GM12872 (cell line): ENCODE measurements around the gene NFIX.

Experiments
- TF ChIP-seq, protein P1 (sequence below): IDR thresholded peaks from 3 replicates; pipeline ENCODE4 v1.5.1; 2011; ENCODE audit warnings: low read depth, mild to moderate bottlenecking, low read length, moderate library complexity; ENCODE audit not compliant: insufficient read depth

NFIX gene

DNA sequence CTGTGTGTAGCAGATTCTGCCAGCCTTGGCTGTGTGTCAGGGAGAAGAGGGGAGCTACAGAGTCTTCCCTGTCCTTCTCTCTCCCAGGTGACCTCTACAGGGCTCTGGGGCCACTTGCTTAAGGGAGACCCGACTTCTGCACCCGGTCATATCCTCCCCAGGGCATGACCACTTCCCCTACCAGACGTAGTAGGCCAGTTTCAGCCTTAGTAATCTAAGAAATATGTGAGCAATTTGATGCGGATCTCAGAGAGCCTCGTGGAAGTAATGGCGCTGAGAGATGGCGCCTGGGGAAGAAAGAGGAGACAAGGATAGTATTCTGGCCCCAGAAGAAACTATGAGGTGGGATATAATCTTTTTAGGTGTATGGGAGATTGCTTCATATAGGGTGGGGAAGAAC, 41.9 kb downstream of the NFIX start:
- TF ChIP-seq, protein P1, sequence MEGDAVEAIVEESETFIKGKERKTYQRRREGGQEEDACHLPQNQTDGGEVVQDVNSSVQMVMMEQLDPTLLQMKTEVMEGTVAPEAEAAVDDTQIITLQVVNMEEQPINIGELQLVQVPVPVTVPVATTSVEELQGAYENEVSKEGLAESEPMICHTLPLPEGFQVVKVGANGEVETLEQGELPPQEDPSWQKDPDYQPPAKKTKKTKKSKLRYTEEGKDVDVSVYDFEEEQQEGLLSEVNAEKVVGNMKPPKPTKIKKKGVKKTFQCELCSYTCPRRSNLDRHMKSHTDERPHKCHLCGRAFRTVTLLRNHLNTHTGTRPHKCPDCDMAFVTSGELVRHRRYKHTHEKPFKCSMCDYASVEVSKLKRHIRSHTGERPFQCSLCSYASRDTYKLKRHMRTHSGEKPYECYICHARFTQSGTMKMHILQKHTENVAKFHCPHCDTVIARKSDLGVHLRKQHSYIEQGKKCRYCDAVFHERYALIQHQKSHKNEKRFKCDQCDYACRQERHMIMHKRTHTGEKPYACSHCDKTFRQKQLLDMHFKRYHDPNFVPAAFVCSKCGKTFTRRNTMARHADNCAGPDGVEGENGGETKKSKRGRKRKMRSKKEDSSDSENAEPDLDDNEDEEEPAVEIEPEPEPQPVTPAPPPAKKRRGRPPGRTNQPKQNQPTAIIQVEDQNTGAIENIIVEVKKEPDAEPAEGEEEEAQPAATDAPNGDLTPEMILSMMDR, result no peak

DNA sequence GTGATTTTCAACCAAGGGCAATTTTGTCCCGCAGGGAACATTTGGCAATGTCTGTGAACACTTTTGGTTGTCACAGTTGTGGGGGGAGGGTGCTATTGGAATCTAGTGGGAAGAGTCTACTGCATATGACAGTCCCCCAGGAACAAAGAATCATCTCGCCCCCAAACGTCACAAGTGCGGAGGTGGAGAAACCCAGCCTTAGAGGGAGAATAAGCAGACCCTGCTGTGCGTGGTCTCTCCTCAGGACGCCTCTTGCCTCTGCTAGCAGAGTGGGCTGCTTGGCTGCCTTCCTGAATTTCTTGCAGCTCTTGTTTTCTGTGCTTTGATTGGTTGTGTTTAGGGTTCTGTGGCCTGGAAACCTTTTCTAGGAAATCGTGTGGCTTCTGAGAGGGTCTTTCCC, 42.5 kb downstream of the NFIX start:
- TF ChIP-seq, protein P1, result no peak

DNA sequence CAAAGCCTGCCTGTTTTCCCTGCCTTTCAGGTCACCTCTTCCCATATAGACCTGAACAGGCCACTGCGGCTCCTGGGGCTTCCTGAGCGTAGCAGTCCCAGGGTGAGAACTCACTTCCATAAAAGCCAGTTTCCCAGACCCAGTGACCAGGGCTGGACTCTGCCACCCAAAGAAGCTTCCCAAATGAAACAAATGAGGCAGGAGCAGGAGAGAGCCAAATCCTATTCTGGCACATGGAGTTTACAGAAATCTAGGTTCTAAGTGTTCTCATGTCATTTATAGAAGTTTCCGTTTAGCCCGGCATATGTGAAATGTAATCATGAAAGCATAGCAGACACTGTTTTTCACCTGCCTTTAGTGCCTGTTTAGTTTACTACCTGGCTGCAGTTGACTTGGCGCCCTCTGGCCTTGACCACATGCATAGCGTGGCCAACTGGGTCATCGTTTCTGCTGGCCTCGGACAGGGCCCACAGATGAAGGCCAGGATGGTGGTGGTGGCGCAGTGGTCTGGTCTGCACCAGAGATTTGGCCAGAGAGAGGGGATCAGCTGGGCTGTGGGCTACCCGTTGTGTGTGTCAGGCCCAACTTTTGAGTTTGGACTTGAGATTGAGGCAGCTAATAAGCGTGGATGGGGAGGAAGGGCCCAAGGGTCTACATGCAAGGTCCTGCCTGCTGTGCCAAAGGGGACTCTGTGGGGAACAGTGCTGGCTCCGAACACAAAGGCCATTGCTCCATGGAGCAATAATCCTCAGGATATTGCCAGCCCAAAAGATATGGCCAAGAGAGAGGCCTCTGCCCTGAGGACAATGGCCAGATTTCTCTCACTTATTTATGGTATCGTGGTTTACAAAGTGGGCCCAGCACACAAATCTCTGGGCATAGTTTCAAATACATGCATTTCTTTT, 43.3 kb downstream of the NFIX start:
- TF ChIP-seq, protein P1, result no peak

DNA sequence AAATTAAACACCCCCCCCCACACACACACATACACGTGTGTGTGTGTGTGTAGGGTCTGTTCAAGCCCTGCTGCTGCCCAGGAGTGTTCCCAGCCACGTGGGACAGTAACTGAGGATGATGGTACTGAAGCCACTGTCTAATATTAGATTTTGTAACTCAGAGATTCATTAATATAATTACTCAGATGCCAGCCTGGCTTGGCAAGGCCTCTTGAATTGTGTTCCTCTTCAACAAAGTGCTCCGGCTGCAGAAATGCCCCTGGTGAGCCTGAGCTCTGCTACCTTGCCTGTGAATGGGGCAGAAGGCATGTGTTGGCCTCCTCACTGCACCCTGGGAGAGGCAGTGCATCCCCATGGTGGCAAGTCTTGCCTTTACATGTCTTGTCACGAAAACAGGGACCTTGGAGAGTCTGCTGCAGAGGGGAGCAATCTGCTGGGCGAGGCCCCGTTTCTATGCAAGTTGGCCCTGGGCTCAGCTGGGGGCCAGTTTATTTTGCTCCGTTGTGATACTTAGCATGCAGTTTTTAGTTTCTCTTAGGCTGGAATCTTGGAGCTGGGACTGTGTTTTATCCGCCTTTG, 44.0 kb downstream of the NFIX start:
- TF ChIP-seq, protein P1, result no peak

DNA sequence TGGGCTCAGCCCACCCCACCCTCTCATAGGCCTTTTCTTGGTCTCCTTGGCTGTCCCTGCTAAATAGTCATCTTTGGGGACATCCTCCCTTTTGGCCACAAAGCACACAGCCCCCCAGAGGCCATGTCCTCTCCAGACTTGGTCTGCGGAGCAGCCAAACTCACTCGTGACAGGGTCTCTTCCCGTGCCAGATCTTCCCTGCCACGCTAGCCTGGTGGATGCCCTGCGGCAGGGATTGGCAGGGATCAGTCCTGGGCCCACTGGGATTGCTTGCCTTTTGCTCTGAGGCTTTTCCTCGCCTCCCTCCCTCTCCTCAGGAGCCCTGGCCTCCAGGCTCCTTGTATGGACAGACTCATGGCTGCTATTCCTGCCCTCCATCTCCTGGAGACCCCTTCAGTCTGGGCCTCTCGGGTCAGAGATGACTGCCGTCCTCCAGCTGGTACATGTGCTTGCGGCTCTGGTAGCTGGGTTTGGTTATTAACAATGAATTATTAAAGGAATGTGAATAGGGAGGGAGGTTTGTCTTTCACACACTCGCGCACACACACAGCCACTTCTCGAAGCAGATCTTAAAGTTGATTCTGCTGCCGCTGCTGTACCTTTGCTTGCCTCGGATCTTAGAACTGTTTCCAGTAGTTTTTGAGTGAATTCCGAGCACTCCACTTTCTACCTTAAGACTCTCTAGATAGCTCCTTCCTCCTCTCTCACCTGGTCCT, 45.1 kb downstream of the NFIX start:
- TF ChIP-seq, protein P1, result no peak

DNA sequence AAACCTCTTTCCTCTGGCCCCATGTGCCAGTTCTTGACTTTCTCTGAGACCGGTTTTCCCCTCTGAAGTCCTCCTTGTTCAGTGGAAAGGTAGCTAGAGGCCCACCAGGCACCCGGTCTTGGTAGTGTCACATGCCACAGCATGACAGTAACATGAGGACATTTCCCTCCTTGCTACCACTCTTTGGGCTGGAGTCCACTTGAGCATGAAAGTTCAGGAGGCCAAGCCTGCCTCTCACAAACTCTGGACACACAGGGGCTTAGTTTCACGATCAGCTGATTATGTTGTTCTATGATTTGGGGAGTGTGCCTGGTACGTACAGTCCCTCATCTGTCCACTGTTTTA, 45.6 kb downstream of the NFIX start:
- TF ChIP-seq, protein P1, result no peak

DNA sequence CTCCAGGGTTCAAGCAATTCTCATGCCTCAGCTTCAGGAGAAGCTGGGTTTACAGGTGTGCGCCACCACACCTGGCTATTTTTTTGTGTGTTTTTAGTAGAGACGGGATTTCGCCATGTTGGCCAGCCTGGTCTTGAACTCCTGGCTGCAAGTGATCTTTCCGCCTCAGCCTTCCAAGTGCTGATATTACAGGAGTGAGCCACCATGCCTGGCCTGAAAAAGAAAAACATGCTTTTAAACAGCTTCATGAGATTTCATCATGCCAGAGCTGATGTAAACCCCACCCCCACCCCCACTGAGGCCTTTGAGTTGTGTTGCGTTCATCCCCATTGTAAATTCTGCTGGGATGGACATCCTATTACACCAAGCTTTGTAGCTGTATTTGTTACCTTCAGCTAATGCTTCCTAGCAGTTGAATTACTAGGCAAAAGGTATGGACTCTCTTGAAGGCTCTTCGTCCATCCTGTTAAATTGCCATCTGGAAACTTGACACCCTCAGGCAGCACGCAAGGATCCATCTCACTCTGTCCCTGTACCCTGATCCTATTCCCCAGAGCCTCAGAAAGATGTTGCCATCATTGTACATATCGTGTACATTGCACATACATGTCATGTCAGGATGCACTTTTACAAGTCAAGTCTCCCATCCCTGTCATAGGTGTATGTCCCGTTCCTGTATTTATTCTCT, 47.3 kb downstream of the NFIX start:
- TF ChIP-seq, protein P1, result no peak
